Kidney epithelial cell (primary cell): ENCODE data around the gene MYL10. TPM values are rescaled to one million over a fixed set of nuclear protein-coding genes. Genes with fewer than 3 reads are reported as not detected.

Source experiments
- DNase-seq: peaks from one replicate; pipeline ENCODE4 v3.0.0-alpha.2; 2010; ENCODE audit warnings: low read depth
- H3K27me3 ChIP-seq: 2 replicates; pipeline ENCODE4 v1.6.0; 2011; ENCODE audit warnings: low read length; ENCODE audit not compliant: control insufficient read depth, insufficient read depth
- H3K36me3 ChIP-seq: 2 replicates; pipeline ENCODE4 v1.5.1; 2011; ENCODE audit warnings: low read length; ENCODE audit not compliant: control insufficient read depth, insufficient read depth
- H3K4me3 ChIP-seq: 2 replicates; pipeline ENCODE4 v1.5.1; 2011; ENCODE audit warnings: low read depth, mild to moderate bottlenecking, control low read depth, low read length
- CTCF ChIP-seq: IDR thresholded peaks from 2 replicates; pipeline ENCODE4 v1.5.1; 2011; ENCODE audit warnings: mild to moderate bottlenecking, moderate library complexity, low read length, control low read depth, inconsistent platforms; ENCODE audit not compliant: insufficient read depth, poor library complexity, severe bottlenecking
- total RNA-seq: library from RNA; depleted of rRNA; stranded (reverse); fragments of >200 nt; gene quantifications from 2 replicates; pipeline ENCODE4 v1.2.3, GENCODE V29; 2015

The MYL10 gene
- total RNA-seq, 1 donor from 2014 or later: not detected

GRCh38 chr7:101633511-101633910 lies 4.4 kb upstream of the MYL10 start:
- TF ChIP-seq CTCF: no peak
- no peak for DNase-seq
- no peak overlapping the region for H3K4me3 ChIP-seq
- no peaks in the 10 kb centered on the region for H3K36me3 ChIP-seq
- H3K27me3 ChIP-seq: no peaks in the 10 kb centered on the region

- no peak for DNase-seq
- H3K36me3 ChIP-seq: no peaks in the 10 kb centered on the region
- H3K4me3 ChIP-seq: no peak overlapping the region
- TF ChIP-seq CTCF: no peak
- H3K27me3 ChIP-seq: no peaks in the 10 kb centered on the region
Measured at GRCh38 chr7:101632641-101633040, 3.5 kb upstream of the MYL10 start.

- no peak for DNase-seq
- H3K4me3 ChIP-seq: no peak overlapping the region
- no peak for TF ChIP-seq CTCF
Measured at GRCh38 chr7:101631224-101631714, 2.2 kb upstream of the MYL10 start.

GRCh38 chr7:101630591-101630990 lies 1.5 kb upstream of the MYL10 start:
- H3K4me3 ChIP-seq: no peak overlapping the region
- peak; percentile 61 for DNase-seq

More at GRCh38 chr7:101631224-101631714, 2.2 kb upstream of the MYL10 start:
- no peaks in the 10 kb centered on the region for H3K36me3 ChIP-seq
- H3K27me3 ChIP-seq: peaks cover 2% of the 10 kb centered on the region

GRCh38 chr7:101628522-101628921 lies 574 bp downstream of the MYL10 start:
- no peak for DNase-seq
- no peaks in the 10 kb centered on the region for H3K36me3 ChIP-seq

More at GRCh38 chr7:101630591-101630990, 1.5 kb upstream of the MYL10 start:
- TF ChIP-seq CTCF: no peak
- Histone ChIP-seq H3K27me3 (peaks cover 4% of the 10 kb centered on the region), H3K36me3 (no peaks in the 10 kb centered on the region)

More at GRCh38 chr7:101628522-101628921, 574 bp downstream of the MYL10 start:
- TF ChIP-seq CTCF: no peak
- H3K4me3 ChIP-seq: no peak overlapping the region
- H3K27me3 ChIP-seq: peaks cover 6% of the 10 kb centered on the region
